ENCODE data around the gene AGAP1. TPM values are rescaled to one million over a fixed set of nuclear protein-coding genes. Genes with fewer than 3 reads are reported as not detected.

The AGAP1 gene
- total RNA-seq, 1 experiment from 2014 or later: 25.8 TPM

DNA sequence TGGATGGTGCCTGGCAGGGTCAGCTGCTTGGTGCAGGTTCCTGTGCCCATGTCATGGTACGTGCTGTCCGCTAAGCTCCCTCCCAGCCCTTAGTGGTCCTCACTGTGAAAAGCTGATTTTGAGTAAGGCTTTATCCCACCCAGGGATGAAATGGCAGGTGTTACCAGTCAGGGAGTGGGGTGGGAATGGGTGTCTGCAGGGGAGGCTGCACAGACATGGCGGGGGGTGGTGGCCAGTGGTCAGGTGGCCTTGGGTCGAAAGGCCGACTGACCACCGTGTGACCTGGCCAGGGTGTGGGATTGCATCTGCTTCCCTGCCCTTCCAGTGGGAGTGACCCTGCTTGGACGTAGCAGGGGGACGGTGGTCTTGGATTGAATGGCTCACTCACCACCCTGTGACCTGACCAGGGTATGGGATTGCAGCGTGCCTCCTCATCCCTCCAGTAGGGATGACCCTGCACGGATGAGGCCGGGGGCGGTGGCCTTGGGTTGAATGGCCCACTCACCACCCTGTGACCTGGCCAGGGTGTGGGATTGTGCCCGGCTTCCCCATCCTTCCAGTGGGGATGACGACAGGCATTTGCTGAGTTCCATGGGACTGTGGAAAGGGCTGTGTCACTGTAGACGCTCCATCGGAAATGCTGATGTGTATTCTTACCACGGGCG is 29.8 kb downstream of the AGAP1 start:
- H3K9me3 ChIP-seq (ENCODE audit: control insufficient read depth, low read depth, low read length): no peaks in the 10 kb centered on the region
- H4K20me1 ChIP-seq (ENCODE audit: control insufficient read depth, insufficient read depth, insufficient read length): no peaks in the 10 kb centered on the region
- WGBS (ENCODE audit: extremely low coverage, insufficient read length, low lambda C conversion rate): no CpG with 5 or more reads among the region's 18 CpGs
- H3K27ac ChIP-seq (ENCODE audit: insufficient read length, low read depth, low read length): no peak overlapping the region
- TF ChIP-seq, protein P1, sequence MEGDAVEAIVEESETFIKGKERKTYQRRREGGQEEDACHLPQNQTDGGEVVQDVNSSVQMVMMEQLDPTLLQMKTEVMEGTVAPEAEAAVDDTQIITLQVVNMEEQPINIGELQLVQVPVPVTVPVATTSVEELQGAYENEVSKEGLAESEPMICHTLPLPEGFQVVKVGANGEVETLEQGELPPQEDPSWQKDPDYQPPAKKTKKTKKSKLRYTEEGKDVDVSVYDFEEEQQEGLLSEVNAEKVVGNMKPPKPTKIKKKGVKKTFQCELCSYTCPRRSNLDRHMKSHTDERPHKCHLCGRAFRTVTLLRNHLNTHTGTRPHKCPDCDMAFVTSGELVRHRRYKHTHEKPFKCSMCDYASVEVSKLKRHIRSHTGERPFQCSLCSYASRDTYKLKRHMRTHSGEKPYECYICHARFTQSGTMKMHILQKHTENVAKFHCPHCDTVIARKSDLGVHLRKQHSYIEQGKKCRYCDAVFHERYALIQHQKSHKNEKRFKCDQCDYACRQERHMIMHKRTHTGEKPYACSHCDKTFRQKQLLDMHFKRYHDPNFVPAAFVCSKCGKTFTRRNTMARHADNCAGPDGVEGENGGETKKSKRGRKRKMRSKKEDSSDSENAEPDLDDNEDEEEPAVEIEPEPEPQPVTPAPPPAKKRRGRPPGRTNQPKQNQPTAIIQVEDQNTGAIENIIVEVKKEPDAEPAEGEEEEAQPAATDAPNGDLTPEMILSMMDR (conservative IDR thresholded peaks at IDR 0.05): no peak
- no peak overlapping the region for H2BK20ac ChIP-seq (ENCODE audit: low read depth, low read length, poor library complexity, severe bottlenecking)
- H3K4me2 ChIP-seq (ENCODE audit: insufficient read depth, insufficient read length, low read length): no peak overlapping the region
- Mint-ChIP-seq H3K36me3 (ENCODE audit: insufficient read depth in 1 of 3, low read depth in 3 of 3) (no peaks in the 10 kb centered on the region), H3K4me3 (no peak overlapping the region), H3K27ac (peak overlapping the region in 2 of 3 experiments; percentile 88 to 93; a peak in 3 of 7 replicates), H3K9me3 (no peaks in the 10 kb centered on the region), H3K27me3 (ENCODE audit: low read depth) (no peaks in the 10 kb centered on the region), H3K4me1 (peaks cover 29% of the 10 kb centered on the region in 2 experiments)
- no peak overlapping the region for H3K18ac ChIP-seq (ENCODE audit: insufficient read length, low read depth, low read length)
- H4K8ac ChIP-seq (replicated peaks; ENCODE audit: insufficient read length, low read depth, low read length): no peak overlapping the region
- no peak overlapping the region for H2BK12ac ChIP-seq (ENCODE audit: insufficient read length, low read depth, low read length)
- no peaks in the 10 kb centered on the region for H3K79me1 ChIP-seq (ENCODE audit: insufficient read depth, low read depth, low read length, poor library complexity, severe bottlenecking)
- DNase-seq: no peak
- no peaks in the 10 kb centered on the region for H3K23me2 ChIP-seq (ENCODE audit: insufficient read length, low read depth, low read length, poor library complexity, severe bottlenecking)
- H2AFZ ChIP-seq (ENCODE audit: low read length): no peak overlapping the region
- no peak overlapping the region for H2AK5ac ChIP-seq (ENCODE audit: insufficient read length, low read length)
- no peak overlapping the region for H4K5ac ChIP-seq (ENCODE audit: insufficient read length, low read depth, low read length)
- H2BK120ac ChIP-seq (ENCODE audit: low read depth, low read length, poor library complexity, severe bottlenecking): no peak overlapping the region
- no peak overlapping the region for H3K9ac ChIP-seq (ENCODE audit: extremely low read depth, insufficient read length, low read length)
- H3K14ac ChIP-seq (ENCODE audit: insufficient read depth, low read length): no peak overlapping the region
- no peak overlapping the region for H4K91ac ChIP-seq (ENCODE audit: insufficient read length, low read depth, low read length)
- no peaks in the 10 kb centered on the region for H3K27me3 ChIP-seq (ENCODE audit: insufficient read depth, low read length)
- H2BK5ac ChIP-seq (ENCODE audit: insufficient read length, low read length): no peak overlapping the region
- peaks cover 21% of the 10 kb centered on the region for H3K79me2 ChIP-seq (ENCODE audit: insufficient read depth, low read length)
- H3K4ac ChIP-seq (ENCODE audit: low read depth, low read length): no peak overlapping the region
- no peak overlapping the region for H3K56ac ChIP-seq (ENCODE audit: insufficient read length, low read depth, low read length)
- peaks cover 11% of the 10 kb centered on the region for H3K4me1 ChIP-seq (ENCODE audit: insufficient read depth, low read length)
- H2BK15ac ChIP-seq (ENCODE audit: low read depth, low read length): no peak overlapping the region
- H3T11ph ChIP-seq (ENCODE audit: low read length): no peak overlapping the region
- H3K23ac ChIP-seq (ENCODE audit: insufficient read length, low read depth, low read length): no peak overlapping the region

All from H9 (cell line).